GM12892 (cell line): ENCODE measurements around the gene GALP.

Experiments used
- DNase-seq: peaks from one replicate; pipeline ENCODE4 v3.0.0; 2011; ENCODE audit not compliant: insufficient read length
- FAIRE-seq: peaks from 2 replicates; lab custom pipeline; 2011; peaks lifted over from hg19 to GRCh38; lab: Jason Lieb, UNC
- POLR2A ChIP-seq: IDR thresholded peaks from 2 replicates; pipeline ENCODE4 v1.6.1; 2011; ENCODE audit warnings: low read depth, low read length, control low read depth
- POLR2AphosphoS5 ChIP-seq: IDR thresholded peaks from 2 replicates; pipeline ENCODE4 v1.6.1; 2011; ENCODE audit warnings: low read depth, low read length, control low read depth
- TAF1 ChIP-seq: IDR thresholded peaks from 2 replicates; pipeline ENCODE4 v1.6.1; 2011; ENCODE audit warnings: low read depth, mild to moderate bottlenecking, control low read depth, low read length, borderline replicate concordance

The GALP gene

DNA sequence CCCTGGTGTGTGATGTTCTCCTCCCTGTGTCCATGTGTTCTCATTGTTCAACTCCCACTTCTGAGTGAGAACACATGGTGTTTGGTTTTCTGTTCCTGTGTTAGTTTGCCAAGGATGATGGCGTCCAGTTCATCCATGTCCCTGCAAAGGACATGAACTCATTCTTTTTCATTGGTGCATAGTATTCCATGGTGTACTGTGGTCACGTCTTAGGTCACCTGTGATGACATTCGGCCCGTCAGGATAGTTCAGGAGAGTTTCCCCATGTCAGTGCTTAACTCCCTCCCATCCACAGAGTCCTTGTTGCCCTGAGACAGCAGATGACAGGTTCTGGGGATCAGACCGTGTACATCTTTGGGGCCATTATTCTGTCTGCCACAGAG, 26.2 kb upstream of the GALP start:
- no peak for FAIRE-seq

GRCh38 chr19:56150358-56150757, 25.4 kb upstream of the GALP start:
- FAIRE-seq (no peak), DNase-seq (no peak)
- TF ChIP-seq TAF1 = no peak
- TF ChIP-seq POLR2A = no peak
- no peak for TF ChIP-seq POLR2AphosphoS5

More for the DNA sequence above, 26.2 kb upstream of the GALP start:
- TF ChIP-seq POLR2A (no peak), TAF1 (no peak), POLR2AphosphoS5 (no peak)
- DNase-seq = no peak

- TF ChIP-seq TAF1 = no peak
- TF ChIP-seq POLR2AphosphoS5 = no peak
- TF ChIP-seq POLR2A = no peak
- no peak for DNase-seq
- no peak for FAIRE-seq
Observed at GRCh38 chr19:56152644-56153043, 23.2 kb upstream of the GALP start.

DNA sequence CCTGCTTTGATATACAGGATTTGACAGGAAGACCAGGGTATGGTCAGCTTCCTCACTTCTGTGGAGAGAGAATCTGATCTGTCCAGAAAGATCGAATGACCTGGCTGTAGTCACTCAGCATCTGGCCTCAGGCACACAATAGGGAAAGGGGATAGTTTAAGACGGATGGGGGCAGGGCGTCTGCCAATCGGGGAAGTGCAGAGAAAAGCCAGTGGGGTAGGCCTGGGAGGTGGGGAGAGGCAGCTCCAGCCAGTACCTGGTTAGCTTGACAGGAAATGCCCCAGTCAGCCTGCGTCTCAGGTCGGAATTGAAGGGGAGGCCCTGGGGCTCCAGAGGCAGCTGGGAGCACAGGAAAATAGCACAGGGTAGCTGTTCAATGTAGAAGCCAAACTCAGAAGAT, 22.3 kb upstream of the GALP start:
- no peak for FAIRE-seq
- DNase-seq = no peak
- TF ChIP-seq POLR2AphosphoS5 (no peak), TAF1 (no peak), POLR2A (no peak)

DNA sequence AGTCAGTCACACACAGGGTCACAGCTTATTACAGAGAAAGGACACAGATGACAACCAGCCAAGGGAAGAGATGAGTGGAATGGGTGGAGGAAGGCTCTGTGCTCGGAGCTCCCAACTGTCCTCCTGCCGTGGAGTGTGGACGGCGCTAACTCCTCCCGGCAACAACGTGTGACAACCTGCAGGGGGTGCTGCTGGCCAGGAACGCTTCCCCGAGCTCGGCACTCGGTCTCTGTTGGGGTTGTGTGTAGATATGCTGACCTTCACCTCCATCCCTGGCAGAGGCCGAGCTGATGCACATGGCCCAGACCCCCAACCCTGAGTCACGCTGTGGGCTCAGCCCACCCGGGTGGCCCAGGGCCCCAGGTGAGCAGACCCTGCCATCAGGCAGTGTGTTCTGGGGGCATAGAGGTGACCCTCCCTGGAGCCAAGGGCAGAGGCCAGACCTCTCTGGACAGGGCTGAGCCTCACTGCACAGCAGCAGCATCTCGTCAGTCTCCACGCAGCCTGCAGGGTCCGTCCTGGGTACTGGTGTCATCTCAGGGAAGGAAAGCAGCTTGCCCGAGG, 20.6 kb upstream of the GALP start:
- TF ChIP-seq TAF1 (no peak), POLR2AphosphoS5 (no peak), POLR2A (no peak)
- DNase-seq (no peak), FAIRE-seq (no peak)

DNA sequence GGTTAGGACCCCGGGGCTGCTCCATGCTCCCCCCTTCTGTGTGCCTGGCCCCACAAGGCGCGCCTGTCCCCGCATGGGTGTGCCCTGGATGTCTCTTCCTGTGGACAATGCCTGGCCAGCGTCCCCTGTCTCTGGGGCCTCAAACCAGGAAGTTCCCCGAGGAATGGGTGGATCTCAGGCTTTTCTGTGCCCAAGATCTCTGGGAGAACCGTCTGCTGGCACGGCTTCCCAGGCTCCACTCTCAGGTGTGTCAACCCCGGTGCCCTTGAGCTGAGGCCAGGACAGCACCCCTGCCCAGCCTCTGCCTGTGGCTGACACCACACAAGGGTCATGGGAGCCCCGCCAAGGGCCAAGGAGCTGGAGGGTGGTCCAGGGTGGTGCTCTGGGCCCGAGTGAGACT, 19.0 kb upstream of the GALP start:
- FAIRE-seq (no peak), DNase-seq (no peak)
- TF ChIP-seq POLR2AphosphoS5 = no peak

DNA sequence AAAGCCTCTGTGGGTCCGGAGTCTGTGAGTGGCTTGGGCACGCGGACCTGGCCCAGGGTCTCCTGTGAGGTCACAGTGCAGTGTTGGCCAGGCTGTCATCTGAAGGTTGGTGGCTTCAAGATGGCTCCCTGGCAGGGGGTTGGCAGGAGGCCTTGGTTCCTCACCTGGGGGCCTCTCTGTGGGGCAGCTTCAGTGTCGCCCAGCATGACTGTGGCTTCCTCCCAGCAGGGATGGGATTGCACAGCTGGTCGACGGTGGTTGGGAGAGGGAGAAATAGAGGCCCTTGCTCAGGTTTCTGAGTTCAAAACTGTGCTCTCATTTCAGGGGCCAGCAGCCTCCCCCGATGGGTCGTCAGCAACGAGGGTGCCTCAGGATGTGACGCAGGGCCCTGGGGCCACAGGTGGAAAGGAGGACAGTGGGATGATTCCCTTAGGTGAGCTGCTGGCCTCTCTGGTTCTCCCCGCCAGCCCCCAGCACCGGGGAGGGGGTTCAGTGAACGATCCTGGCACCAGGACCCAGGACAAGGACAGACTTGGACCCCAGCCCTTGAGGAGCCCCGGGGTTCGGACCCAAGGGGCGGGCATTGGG, 17.5 kb upstream of the GALP start:
- FAIRE-seq (no peak), DNase-seq (no peak)
- TF ChIP-seq POLR2AphosphoS5 = no peak

GRCh38 chr19:56159009-56159559, 16.7 kb upstream of the GALP start:
- FAIRE-seq (no peak), DNase-seq (no peak)
- TF ChIP-seq POLR2A = no peak
- TF ChIP-seq TAF1 = no peak
- TF ChIP-seq POLR2AphosphoS5 = no peak

DNA sequence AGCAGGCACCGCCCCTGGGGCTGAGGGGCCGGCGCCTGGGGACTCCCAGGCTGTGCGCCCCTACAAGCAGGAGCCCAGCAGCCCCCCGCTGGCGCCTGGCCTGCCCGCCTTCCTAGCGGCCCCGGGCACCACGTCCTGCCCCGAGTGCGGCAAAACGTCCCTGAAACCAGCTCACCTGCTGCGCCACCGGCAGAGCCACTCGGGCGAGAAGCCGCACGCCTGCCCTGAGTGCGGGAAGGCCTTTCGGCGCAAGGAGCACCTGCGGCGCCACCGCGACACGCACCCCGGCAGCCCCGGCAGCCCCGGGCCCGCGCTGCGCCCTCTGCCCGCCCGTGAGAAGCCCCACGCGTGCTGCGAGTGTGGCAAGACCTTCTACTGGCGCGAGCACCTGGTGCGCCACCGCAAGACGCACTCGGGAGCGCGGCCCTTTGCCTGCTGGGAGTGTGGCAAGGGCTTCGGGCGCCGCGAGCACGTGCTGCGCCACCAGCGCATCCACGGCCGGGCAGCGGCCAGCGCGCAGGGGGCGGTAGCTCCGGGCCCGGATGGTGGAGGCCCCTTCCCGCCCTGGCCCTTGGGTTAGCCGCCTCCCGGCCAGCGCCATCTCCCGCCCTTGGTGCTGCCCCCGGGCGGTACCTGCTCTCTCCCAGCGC, 16.1 kb upstream of the GALP start:
- FAIRE-seq (no peak), DNase-seq (no peak)
- TF ChIP-seq POLR2A (no peak), POLR2AphosphoS5 (no peak), TAF1 (no peak)

DNA sequence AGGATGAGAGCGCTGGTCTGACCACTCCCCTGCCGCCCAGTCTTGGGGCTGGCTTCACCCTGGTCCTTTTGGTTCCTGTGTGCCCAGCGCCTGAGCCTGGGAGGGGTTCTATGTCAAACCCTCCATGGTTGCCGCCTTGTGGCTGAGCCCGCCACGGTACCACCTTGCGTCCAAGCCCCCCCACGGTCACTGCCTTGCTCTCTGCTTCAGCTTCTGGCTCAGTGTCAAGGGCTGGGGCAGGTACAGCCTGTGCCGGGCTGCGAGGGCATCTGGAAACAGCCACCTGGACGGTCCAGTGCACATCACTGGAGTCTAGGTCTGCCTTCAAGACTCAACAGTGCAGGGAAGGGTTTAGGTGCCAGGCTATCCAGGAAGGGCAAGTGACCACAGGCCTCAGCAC, 14.3 kb upstream of the GALP start:
- FAIRE-seq (no peak), DNase-seq (no peak)
- no peak for TF ChIP-seq POLR2AphosphoS5
- TF ChIP-seq TAF1 = no peak
- no peak for TF ChIP-seq POLR2A

DNA sequence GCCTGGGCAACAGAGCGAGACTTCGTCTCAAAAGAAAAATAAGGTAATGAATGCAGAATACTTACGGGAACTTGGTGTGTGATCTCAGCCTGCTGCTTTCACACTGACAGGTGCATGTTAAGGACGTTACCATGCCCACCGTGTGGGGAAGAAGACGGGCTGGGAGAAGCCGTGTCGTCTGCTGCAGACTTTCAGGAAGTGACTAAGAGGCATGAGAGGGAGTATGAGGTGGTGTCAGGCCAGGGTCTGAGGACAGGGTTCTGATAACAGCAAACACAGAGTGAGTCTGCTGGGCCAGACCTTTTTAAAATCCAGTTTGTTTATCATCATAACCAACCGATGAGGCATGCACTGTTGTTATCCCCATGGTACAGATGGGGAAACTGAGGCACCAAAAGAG, 13.6 kb upstream of the GALP start:
- no peak for DNase-seq
- TF ChIP-seq POLR2A (no peak), TAF1 (no peak), POLR2AphosphoS5 (no peak)
- no peak for FAIRE-seq

GRCh38 chr19:56163097-56163496, 12.7 kb upstream of the GALP start:
- DNase-seq = no peak
- no peak for FAIRE-seq
- no peak for TF ChIP-seq POLR2AphosphoS5
- TF ChIP-seq TAF1 = no peak
- no peak for TF ChIP-seq POLR2A

- DNase-seq (no peak), FAIRE-seq (no peak)
- TF ChIP-seq POLR2AphosphoS5 (no peak), TAF1 (no peak), POLR2A (no peak)
Observed at GRCh38 chr19:56167064-56167578, 8.7 kb upstream of the GALP start.
